RWPE1 (cell line): ENCODE measurements around the gene VCL.

Experiments used
- CTCF ChIA-PET: fragments of 350-600 bp; sonication (Branson Sonifier 250); formaldehyde crosslinking; extraction: SDS; loops from one replicate; lab custom pipeline; 2021; lab: Yijun Ruan, JAX
- POLR2A ChIA-PET: fragments of 400-600 bp; formaldehyde crosslinking; extraction: SDS; loops from one replicate; lab custom pipeline; 2020; ENCODE audit warnings: antibody characterized with exemption; ENCODE audit not compliant: low non-redundant PET; lab: Yijun Ruan, JAX
- DNase-seq: peaks from one replicate; pipeline ENCODE4 v3.0.0; 2012; ENCODE audit warnings: low spot score
- H3K27ac ChIP-seq: fragments of 450-650 bp; 2 replicates; pipeline ENCODE4 v1.5.1; 2017
- TF ChIP-seq, protein P1 (sequence below): fragments of 450-650 bp; conservative IDR thresholded peaks from 2 replicates; pipeline ENCODE4 v1.5.1; 2017; ENCODE audit warnings: low read depth, mild to moderate bottlenecking

VCL gene

GRCh38 chr10:74000892-74001669 lies 3.2 kb downstream of the VCL start:
- no peak overlapping the region for H3K27ac ChIP-seq
- TF ChIP-seq, protein P1, sequence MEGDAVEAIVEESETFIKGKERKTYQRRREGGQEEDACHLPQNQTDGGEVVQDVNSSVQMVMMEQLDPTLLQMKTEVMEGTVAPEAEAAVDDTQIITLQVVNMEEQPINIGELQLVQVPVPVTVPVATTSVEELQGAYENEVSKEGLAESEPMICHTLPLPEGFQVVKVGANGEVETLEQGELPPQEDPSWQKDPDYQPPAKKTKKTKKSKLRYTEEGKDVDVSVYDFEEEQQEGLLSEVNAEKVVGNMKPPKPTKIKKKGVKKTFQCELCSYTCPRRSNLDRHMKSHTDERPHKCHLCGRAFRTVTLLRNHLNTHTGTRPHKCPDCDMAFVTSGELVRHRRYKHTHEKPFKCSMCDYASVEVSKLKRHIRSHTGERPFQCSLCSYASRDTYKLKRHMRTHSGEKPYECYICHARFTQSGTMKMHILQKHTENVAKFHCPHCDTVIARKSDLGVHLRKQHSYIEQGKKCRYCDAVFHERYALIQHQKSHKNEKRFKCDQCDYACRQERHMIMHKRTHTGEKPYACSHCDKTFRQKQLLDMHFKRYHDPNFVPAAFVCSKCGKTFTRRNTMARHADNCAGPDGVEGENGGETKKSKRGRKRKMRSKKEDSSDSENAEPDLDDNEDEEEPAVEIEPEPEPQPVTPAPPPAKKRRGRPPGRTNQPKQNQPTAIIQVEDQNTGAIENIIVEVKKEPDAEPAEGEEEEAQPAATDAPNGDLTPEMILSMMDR: no peak
- DNase-seq: no peak
- CTCF ChIA-PET: interaction anchor here (1.9 kb wide), 1 partner anchor 44 kb away, joined by 5 read pairs; no protein-coding TSS in a partner anchor
- POLR2A ChIA-PET: interaction anchor here (0.6 to 0.7 kb wide), 2 partner anchors 61 to 110 kb away, joined by 3 to 4 read pairs; no protein-coding TSS in a partner anchor

DNA sequence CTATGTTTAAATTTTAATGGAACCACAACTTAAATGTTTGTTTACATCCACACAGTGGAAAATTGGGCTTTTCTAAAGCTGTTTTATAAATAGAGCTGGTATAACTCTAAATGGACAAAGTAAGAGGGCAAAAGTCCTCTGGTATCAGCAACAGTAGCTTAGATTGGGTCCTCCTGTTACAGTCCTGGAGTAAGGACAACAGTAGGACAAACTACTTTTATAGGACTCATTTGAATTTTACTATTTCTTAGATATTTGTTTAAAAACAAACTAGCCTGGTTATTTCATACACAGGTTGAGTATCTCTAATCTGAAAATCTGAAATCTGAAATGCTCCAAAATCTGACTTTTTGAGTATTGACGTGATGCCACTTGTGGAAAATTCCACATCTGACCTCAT lies 8.4 kb downstream of the VCL start:
- no peak for DNase-seq
- CTCF ChIA-PET: interaction anchor here (2.5 kb wide), 1 partner anchor 66 kb away, joined by 10 read pairs; no protein-coding TSS in a partner anchor
- no peak overlapping the region for H3K27ac ChIP-seq
- POLR2A ChIA-PET: no interaction called here
- TF ChIP-seq, protein P1: no peak

GRCh38 chr10:74008212-74008731 lies 10.4 kb downstream of the VCL start:
- POLR2A ChIA-PET: no interaction called here
- CTCF ChIA-PET: interaction anchor here (0.6 kb wide), 1 partner anchor 1088 kb away, joined by 3 read pairs; no protein-coding TSS in a partner anchor
- no peak for DNase-seq
- H3K27ac ChIP-seq: peak overlapping the region; percentile 73
- TF ChIP-seq, protein P1: no peak

DNA sequence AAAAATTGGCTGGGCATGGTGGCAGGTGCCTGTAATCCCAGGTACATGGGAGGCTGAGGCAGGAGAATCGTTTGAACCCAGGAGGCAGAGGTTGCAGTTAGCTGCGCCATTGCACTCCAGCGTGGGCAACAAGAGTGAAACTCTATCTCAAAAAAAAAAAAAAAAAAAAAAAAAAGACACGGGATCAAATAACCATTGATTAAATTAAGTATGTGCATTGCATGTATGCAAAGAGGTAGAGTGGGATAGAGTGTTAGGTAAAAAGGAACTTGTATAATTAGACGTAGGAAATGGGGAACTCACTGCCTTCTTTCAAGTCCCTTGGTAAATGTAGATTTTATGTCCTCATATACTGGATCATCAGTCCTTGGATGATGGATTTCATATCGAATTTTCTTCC lies 13.1 kb downstream of the VCL start:
- POLR2A ChIA-PET: no interaction called here

DNA sequence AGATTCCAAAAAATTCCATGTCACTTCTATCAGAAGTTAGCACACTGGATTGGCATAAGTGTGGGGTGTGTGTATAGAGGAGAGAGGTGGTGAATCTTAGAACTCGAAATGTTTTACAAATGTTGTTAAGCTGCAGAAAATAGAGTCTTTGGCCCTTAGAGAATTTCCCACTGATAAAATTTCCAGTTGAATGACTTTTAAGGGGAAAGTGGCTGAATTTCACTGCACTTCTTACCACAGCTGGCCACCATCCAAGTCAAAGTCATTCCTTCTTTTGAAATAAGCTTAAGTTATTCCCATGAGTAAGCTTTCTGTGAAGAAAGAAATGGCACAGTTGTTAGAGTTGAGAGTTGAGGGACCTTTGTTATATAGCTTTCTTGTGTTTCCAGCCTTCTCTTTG lies 13.9 kb downstream of the VCL start:
- ChIA-PET POLR2A (no interaction called here), CTCF (interaction anchor here (0.6 kb wide), 1 partner anchor 180 kb away, joined by 3 read pairs; no protein-coding TSS in a partner anchor)
- DNase-seq: no peak
- TF ChIP-seq, protein P1: no peak
- no peak overlapping the region for H3K27ac ChIP-seq

More for the DNA sequence above, 13.1 kb downstream of the VCL start:
- TF ChIP-seq, protein P1: no peak
- no peak for DNase-seq
- CTCF ChIA-PET: no interaction called here
- H3K27ac ChIP-seq: peak overlapping the region; percentile 33; the same call in 1 of the 2 replicates

GRCh38 chr10:74012480-74012879 lies 14.6 kb downstream of the VCL start:
- POLR2A ChIA-PET: no interaction called here
- TF ChIP-seq, protein P1: no peak
- H3K27ac ChIP-seq: no peak overlapping the region
- no peak for DNase-seq
- CTCF ChIA-PET: no interaction called here
